HCT116 (cell line): ENCODE results near the gene ARHGAP8. TPM values are rescaled to one million over a fixed set of nuclear protein-coding genes. Genes with fewer than 3 reads are reported as not detected.

Experiments used
- ATAC-seq: fragments of 200-7000 bp; cut with Tn5 transposase; 2 replicates; pipeline ENCODE4 v1.9.1; 2020; ENCODE audit warnings: mild to moderate bottlenecking, moderate library complexity
- BruUV-seq: library from RNA; stranded (reverse); fragments of 400-500 nt; replicated peaks from 2 replicates; lab custom pipeline; 2021; lab: Mats Ljungman, UMichigan
- CTCF ChIA-PET: fragments of 300-600 bp; sonication (Branson Sonifier 250); formaldehyde crosslinking; loops from one replicate; lab custom pipeline; 2021; ENCODE audit warnings: antibody characterized with exemption; lab: Charles Lee
- POLR2A ChIA-PET: fragments of 300-600, 350-600 bp; sonication (Branson Sonifier 250); formaldehyde crosslinking; loops from one replicate; lab custom pipeline; 2021; ENCODE audit warnings: antibody characterized with exemption; lab: Charles Lee
- RAD21 ChIA-PET, 2 experiments: fragments of 300-600 bp; sonication (Branson Sonifier 250); formaldehyde crosslinking; loops; one replicate each; lab custom pipeline; 2023; ENCODE audit warnings: low total read pairs in 2 of 2; ENCODE audit not compliant: uncharacterized antibody in 2 of 2, unreplicated experiment in 2 of 2, low non-redundant PET in 1 of 2; lab: Charles Lee
- DNase-seq: peaks from one replicate; pipeline ENCODE4 v3.0.0-alpha.2; 2010; ENCODE audit warnings: low read depth, low spot score
- H2AFZ ChIP-seq: fragments of 200-600 bp; shearing (Covaris generic), sonication (generic); 2 replicates; pipeline ENCODE4 v1.6.1; 2017; ENCODE audit warnings: low read depth, mixed run types, mixed read lengths, antibody characterized with exemption, low read length; ENCODE audit not compliant: poor library complexity, severe bottlenecking
- H3K27ac ChIP-seq: 2 replicates; pipeline ENCODE4 v1.5.1; 2012; ENCODE audit warnings: low read depth, low read length
- H3K27me3 ChIP-seq: fragments of 200-600 bp; sonication (generic); 2 replicates; pipeline ENCODE4 v1.6.1; 2016; ENCODE audit warnings: mixed run types, low read length, mixed read lengths; ENCODE audit not compliant: insufficient read depth
- H3K36me3 ChIP-seq, 2 experiments: fragments of 200-500 bp in 1 of 2; fragments of 200-600 bp in 1 of 2; sonication (Bioruptor generic) in 1 of 2; sonication (generic) in 1 of 2; 2 replicates each; pipeline versions ENCODE4 v1.5.1 to v1.6.1; 2014 to 2016; ENCODE audit warnings: low read length in 2 of 2, inconsistent platforms in 1 of 2, mixed read lengths in 1 of 2, mixed run types in 1 of 2; ENCODE audit not compliant: insufficient read depth in 2 of 2, control insufficient read depth in 1 of 2
- H3K4me1 ChIP-seq, 2 experiments: fragments of 200-600 bp in 1 of 2; sonication (generic) in 1 of 2; 2 replicates each; pipeline versions ENCODE4 v1.5.1 to v1.6.1; 2012 to 2017; ENCODE audit warnings: low read length in 2 of 2, inconsistent platforms in 1 of 2, mild to moderate bottlenecking in 1 of 2, mixed read lengths in 1 of 2, mixed run types in 1 of 2, moderate library complexity in 1 of 2; ENCODE audit not compliant: insufficient read depth in 2 of 2, control insufficient read depth in 1 of 2
- H3K4me2 ChIP-seq: fragments of 200-600 bp; sonication (generic); 2 replicates; pipeline ENCODE4 v1.6.1; 2017; ENCODE audit warnings: mixed run types, low read length, mixed read lengths
- H3K4me3 ChIP-seq, 2 experiments: fragments of 200-600 bp in 1 of 2; sonication (generic) in 1 of 2; replicated peaks in 1 of 2; 2 replicates each; pipeline ENCODE4 v1.5.1; 2011 to 2016; ENCODE audit warnings: low read length in 2 of 2, control low read depth in 1 of 2, low read depth in 1 of 2, mild to moderate bottlenecking in 1 of 2, mixed read lengths in 1 of 2, mixed run types in 1 of 2
- H3K79me2 ChIP-seq: fragments of 200-600 bp; sonication (generic); 2 replicates; pipeline ENCODE4 v1.6.1; 2017; ENCODE audit warnings: mild to moderate bottlenecking, mixed run types, low read length, moderate library complexity, mixed read lengths; ENCODE audit not compliant: insufficient read depth
- H3K9ac ChIP-seq: fragments of 200-600 bp; sonication (generic); 2 replicates; pipeline ENCODE4 v1.6.1; 2016; ENCODE audit warnings: low read length, mixed read lengths
- H3K9me2 ChIP-seq: fragments of 200-600 bp; sonication (generic), shearing (Covaris generic); 2 replicates; pipeline ENCODE4 v1.6.1; 2017; ENCODE audit warnings: mixed run types, mild to moderate bottlenecking, moderate library complexity; ENCODE audit not compliant: insufficient read depth
- H3K9me3 ChIP-seq, 2 experiments: fragments of 200-500 bp in 1 of 2; fragments of 200-600 bp in 1 of 2; sonication (Bioruptor generic) in 1 of 2; sonication (generic) in 1 of 2; 2 replicates each; pipeline ENCODE4 v1.6.1; 2014 to 2017; ENCODE audit warnings: low read length in 2 of 2, mixed read lengths in 2 of 2, inconsistent platforms in 1 of 2, low read depth in 1 of 2, mild to moderate bottlenecking in 1 of 2, mixed run types in 1 of 2, moderate library complexity in 1 of 2; ENCODE audit not compliant: control insufficient read depth in 1 of 2, insufficient read depth in 1 of 2
- H4K20me1 ChIP-seq: fragments of 200-600 bp; sonication (generic), shearing (Covaris generic); 2 replicates; pipeline ENCODE4 v1.6.1; 2017; ENCODE audit warnings: mixed run types, mild to moderate bottlenecking, moderate library complexity; ENCODE audit not compliant: insufficient read depth
- ATF3 ChIP-seq: IDR thresholded peaks from 2 replicates; pipeline ENCODE4 v1.6.1; 2012
- CBX3 ChIP-seq: IDR thresholded peaks from 2 replicates; pipeline ENCODE4 v1.6.1; 2012; ENCODE audit warnings: low read depth
- CEBPB ChIP-seq: IDR thresholded peaks from 2 replicates; pipeline ENCODE4 v1.6.1; 2012; ENCODE audit warnings: low read depth
- EGR1 ChIP-seq: IDR thresholded peaks from 2 replicates; pipeline ENCODE4 v1.6.1; 2012; ENCODE audit warnings: low read depth
- EZH2 ChIP-seq: fragments of 200-600 bp; sonication (generic); IDR thresholded peaks from 2 replicates; pipeline ENCODE4 v1.6.1; 2017; ENCODE audit warnings: antibody characterized with exemption, mixed run types
- EZH2phosphoT487 ChIP-seq: fragments of 200-600 bp; IDR thresholded peaks from 2 replicates; pipeline ENCODE4 v1.6.1; 2018; ENCODE audit warnings: antibody characterized with exemption, borderline replicate concordance
- FOSL1 ChIP-seq: IDR thresholded peaks from 2 replicates; pipeline ENCODE4 v1.6.1; 2012; ENCODE audit warnings: low read depth
- JUND ChIP-seq: IDR thresholded peaks from 2 replicates; pipeline ENCODE4 v1.6.1; 2012
- MAX ChIP-seq: IDR thresholded peaks from 2 replicates; pipeline ENCODE4 v1.6.1; 2012
- POLR2A ChIP-seq: IDR thresholded peaks from 2 replicates; pipeline ENCODE4 v1.7.0; 2011; ENCODE audit warnings: borderline replicate concordance; ENCODE audit not compliant: insufficient read depth, insufficient read length; ENCODE audit errors: extremely low read depth
- RAD21 ChIP-seq: IDR thresholded peaks from 2 replicates; pipeline ENCODE4 v1.6.1; 2012; ENCODE audit warnings: low read depth, mild to moderate bottlenecking
- REST ChIP-seq: IDR thresholded peaks from 2 replicates; pipeline ENCODE4 v1.6.1; 2012; ENCODE audit warnings: low read depth
- SIN3A ChIP-seq: IDR thresholded peaks from 2 replicates; pipeline ENCODE4 v1.6.1; 2012; ENCODE audit warnings: low read depth
- SP1 ChIP-seq: IDR thresholded peaks from 2 replicates; pipeline ENCODE4 v1.6.1; 2012; ENCODE audit warnings: low read depth
- ZFX ChIP-seq: fragments of 450-650 bp; IDR thresholded peaks from 2 replicates; pipeline ENCODE4 v1.6.1; 2017
- ZNF274 ChIP-seq: fragments of 200-500 bp; sonication (Bioruptor generic); IDR thresholded peaks from 2 replicates; pipeline ENCODE4 v1.6.1; 2014; ENCODE audit warnings: mild to moderate bottlenecking, low read depth, low read length, inconsistent platforms
- intact Hi-C: fragments of 100-400 bp; cut with micrococcal nuclease; formaldehyde crosslinking; loops from 2 replicates; pipeline ENCODE4 v1.10.0; 2022
- total RNA-seq: library from RNA; stranded (reverse); gene quantifications from one replicate; pipeline ENCODE4 v1.2.1, GENCODE V29; 2021; ENCODE audit not compliant: unreplicated experiment
- TF ChIP-seq, protein P1 (sequence below), 3 experiments: fragments of 200-600 bp in 1 of 3; sonication (generic) in 1 of 3; IDR thresholded peaks in 2 of 3; conservative IDR thresholded peaks in 1 of 3; 2 replicates each; pipeline ENCODE4 v1.5.1; 2012 to 2017; ENCODE audit warnings: low read depth in 2 of 3, low read length in 2 of 3, antibody characterized with exemption in 1 of 3, borderline replicate concordance in 1 of 3, control low read depth in 1 of 3, mild to moderate bottlenecking in 1 of 3, mixed read lengths in 1 of 3, mixed run types in 1 of 3, moderate library complexity in 1 of 3; ENCODE audit not compliant: insufficient read depth in 1 of 3

Gene ARHGAP8
- total RNA-seq, 1 experiment from 2014 or later = 67.5 TPM

DNA sequence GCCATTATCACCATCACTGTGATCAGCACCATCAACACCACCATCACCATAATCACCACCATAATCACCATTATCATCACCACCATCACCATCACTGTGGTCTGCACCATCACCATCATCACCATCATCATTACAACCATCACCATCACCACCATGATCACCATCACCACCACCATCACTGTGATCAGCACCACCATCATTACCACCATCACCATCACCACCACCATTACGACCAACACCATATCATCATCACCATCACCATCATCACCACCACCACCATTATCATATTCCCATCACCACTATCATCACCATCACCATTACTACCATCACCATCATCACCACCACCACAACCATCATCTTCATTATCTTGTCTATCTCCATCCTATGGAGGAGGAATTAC, 132.2 kb downstream of the ARHGAP8 start:
- peaks cover 0 to 5% of the 10 kb centered on the region in 2 experiments; a peak in 2 of 4 replicates for H3K4me1 ChIP-seq
- no peaks in the 10 kb centered on the region for H3K79me2 ChIP-seq
- RAD21 ChIA-PET = no interaction called here
- TF ChIP-seq JUND (no peak), RAD21 (no peak), POLR2A (no peak), CBX3 (no peak), SP1 (no peak), FOSL1 (no peak), REST (no peak), SIN3A (no peak), EZH2phosphoT487 (no peak), EGR1 (no peak), EZH2 (no peak), ZNF274 (no peak), ZFX (no peak), MAX (no peak), ATF3 (no peak), CEBPB (no peak)
- TF ChIP-seq, protein P1, sequence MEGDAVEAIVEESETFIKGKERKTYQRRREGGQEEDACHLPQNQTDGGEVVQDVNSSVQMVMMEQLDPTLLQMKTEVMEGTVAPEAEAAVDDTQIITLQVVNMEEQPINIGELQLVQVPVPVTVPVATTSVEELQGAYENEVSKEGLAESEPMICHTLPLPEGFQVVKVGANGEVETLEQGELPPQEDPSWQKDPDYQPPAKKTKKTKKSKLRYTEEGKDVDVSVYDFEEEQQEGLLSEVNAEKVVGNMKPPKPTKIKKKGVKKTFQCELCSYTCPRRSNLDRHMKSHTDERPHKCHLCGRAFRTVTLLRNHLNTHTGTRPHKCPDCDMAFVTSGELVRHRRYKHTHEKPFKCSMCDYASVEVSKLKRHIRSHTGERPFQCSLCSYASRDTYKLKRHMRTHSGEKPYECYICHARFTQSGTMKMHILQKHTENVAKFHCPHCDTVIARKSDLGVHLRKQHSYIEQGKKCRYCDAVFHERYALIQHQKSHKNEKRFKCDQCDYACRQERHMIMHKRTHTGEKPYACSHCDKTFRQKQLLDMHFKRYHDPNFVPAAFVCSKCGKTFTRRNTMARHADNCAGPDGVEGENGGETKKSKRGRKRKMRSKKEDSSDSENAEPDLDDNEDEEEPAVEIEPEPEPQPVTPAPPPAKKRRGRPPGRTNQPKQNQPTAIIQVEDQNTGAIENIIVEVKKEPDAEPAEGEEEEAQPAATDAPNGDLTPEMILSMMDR (IDR thresholded peaks at IDR 0.05 in 2 of 3, conservative IDR thresholded peaks at IDR 0.05 in 1 of 3; ENCODE audit: borderline replicate concordance in 1 of 3, insufficient read depth in 1 of 3, low read depth in 2 of 3, low read length in 2 of 3) = no peak
- POLR2A ChIA-PET = no interaction called here
- CTCF ChIA-PET = no interaction called here
- intact Hi-C loops = no loop called here
- H3K4me2 ChIP-seq = no peak overlapping the region
- no peaks in the 10 kb centered on the region for H3K9me2 ChIP-seq
- no peak overlapping the region for H2AFZ ChIP-seq
- H3K4me3 ChIP-seq = no peak overlapping the region
- no peak overlapping the region for H3K9ac ChIP-seq
- BruUV-seq = no TSS peak
- DNase-seq (no peak), ATAC-seq (no peak)
- H3K36me3 ChIP-seq = no peaks in the 10 kb centered on the region
- no peak overlapping the region for H3K27ac ChIP-seq
- H3K27me3 ChIP-seq = no peaks in the 10 kb centered on the region
- H4K20me1 ChIP-seq = no peaks in the 10 kb centered on the region
- H3K9me3 ChIP-seq = no peaks in the 10 kb centered on the region
